ENCODE data around the gene MT1B. TPM values are rescaled to one million over a fixed set of nuclear protein-coding genes. Genes with fewer than 3 reads are reported as not detected.

The MT1B gene
- not detected for polyA plus RNA-seq (2012; ENCODE audit: insufficient read depth, insufficient read length, low read depth)

DNA sequence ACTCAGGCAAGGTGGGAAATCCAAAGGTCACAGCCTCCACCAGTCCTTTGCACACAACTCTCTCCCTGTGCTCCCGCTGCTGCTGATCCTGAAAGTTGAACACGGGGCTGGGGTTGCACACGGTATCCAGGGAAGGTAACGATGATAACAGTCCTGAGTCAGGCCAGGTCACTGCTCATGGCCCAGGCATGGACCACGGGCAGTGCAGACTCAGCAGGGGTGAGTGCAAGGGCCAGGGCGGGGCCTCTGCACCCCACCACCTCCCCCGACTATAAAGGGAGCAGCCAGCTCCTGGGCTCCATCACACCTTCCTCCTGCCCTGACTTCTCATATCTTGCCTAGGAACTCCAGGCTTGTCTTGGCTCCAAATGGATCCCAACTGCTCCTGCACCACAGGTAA lies at the start of gene MT1B:
MT1B (plus strand) TSS at position 301 of the 400 bp plus-strand sequence; CDS start at position 369, 68 bp downstream.
- no peak for TF ChIP-seq CTCF (IDR thresholded peaks at IDR 0.05; ENCODE audit: low read depth, low read length)
- Histone ChIP-seq H3K4me1 (no peaks in the 10 kb centered on the region), H3K36me3 (no peaks in the 10 kb centered on the region), H3K27me3 (peaks cover 12% of the 10 kb centered on the region), H3K4me3 (ENCODE audit: low read depth, low read length) (no peak within 1 kb of the TSS), H3K9me3 (no peaks in the 10 kb centered on the region)
- no peak for DNase-seq

GRCh38 chr16:56603589-56603988 lies 48.1 kb upstream of the MT1B start:
- Histone ChIP-seq H3K4me3 (ENCODE audit: low read depth, low read length) (no peak overlapping the region), H3K4me1 (peaks cover 3% of the 10 kb centered on the region; the same call in 1 of the 2 replicates), H3K27me3 (no peaks in the 10 kb centered on the region), H3K9me3 (no peaks in the 10 kb centered on the region), H3K36me3 (no peaks in the 10 kb centered on the region)
- peak; percentile 62 for TF ChIP-seq CTCF (IDR thresholded peaks at IDR 0.05; ENCODE audit: low read depth, low read length)
- DNase-seq = peak; percentile 52

DNA sequence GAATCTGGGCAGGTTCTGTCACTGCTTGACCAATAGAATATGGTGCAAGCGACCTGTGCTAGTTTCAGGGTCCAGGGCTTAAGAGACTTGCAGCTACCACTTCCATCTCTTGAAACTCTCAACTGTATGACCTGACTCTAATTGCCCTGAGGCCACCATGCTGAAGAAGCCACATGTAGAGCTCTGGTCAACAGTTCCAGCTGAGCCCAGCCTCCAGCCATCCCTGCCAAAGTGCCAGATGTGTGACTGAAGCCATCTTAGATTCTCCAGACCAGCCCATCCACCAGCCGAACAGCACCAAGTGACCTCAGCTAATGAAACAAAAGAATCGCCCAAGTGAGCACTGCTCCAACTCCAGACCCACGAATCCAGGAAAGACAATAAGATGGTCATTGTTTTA lies 46.7 kb upstream of the MT1B start:
- H3K9me3 ChIP-seq = no peaks in the 10 kb centered on the region
- no peak overlapping the region for H3K4me3 ChIP-seq (ENCODE audit: low read depth, low read length)
- no peaks in the 10 kb centered on the region for H3K36me3 ChIP-seq
- H3K4me1 ChIP-seq = peaks cover 3% of the 10 kb centered on the region; the same call in 1 of the 2 replicates
- no peaks in the 10 kb centered on the region for H3K27me3 ChIP-seq
- TF ChIP-seq CTCF (IDR thresholded peaks at IDR 0.05; ENCODE audit: low read depth, low read length) = no peak
- no peak for DNase-seq

DNA sequence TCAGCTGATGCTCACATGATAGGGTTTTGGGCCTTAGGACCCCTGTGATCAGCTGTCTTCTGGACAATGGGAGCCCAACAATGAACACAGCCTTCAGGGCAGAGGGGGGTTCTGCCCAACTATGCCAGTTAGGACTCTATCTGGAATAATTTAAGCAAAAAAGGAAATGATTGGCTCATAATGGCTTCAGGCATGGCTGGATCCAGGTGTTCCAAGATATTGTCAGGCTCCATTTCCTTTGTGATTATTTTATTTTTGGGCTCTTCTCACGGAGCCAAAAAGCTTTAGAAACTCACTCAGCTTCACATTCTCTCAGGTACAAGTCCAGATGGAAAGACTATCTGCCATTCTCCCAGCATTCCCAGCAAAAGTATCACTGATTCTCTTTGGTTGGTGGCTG lies 46.2 kb upstream of the MT1B start:
- Histone ChIP-seq H3K4me1 (peaks cover 3% of the 10 kb centered on the region; the same call in 1 of the 2 replicates), H3K9me3 (no peaks in the 10 kb centered on the region), H3K27me3 (no peaks in the 10 kb centered on the region), H3K36me3 (no peaks in the 10 kb centered on the region), H3K4me3 (ENCODE audit: low read depth, low read length) (no peak overlapping the region)
- TF ChIP-seq CTCF (IDR thresholded peaks at IDR 0.05; ENCODE audit: low read depth, low read length) = no peak
- no peak for DNase-seq

- H3K4me1 ChIP-seq = peaks cover 3% of the 10 kb centered on the region; the same call in 1 of the 2 replicates
- H3K27me3 ChIP-seq = no peaks in the 10 kb centered on the region
Observed at GRCh38 chr16:56606071-56606475, 45.6 kb upstream of the MT1B start.

More at GRCh38 chr16:56606071-56606475, 45.6 kb upstream of the MT1B start:
- Histone ChIP-seq H3K9me3 (no peaks in the 10 kb centered on the region), H3K4me3 (ENCODE audit: low read depth, low read length) (no peak overlapping the region), H3K36me3 (no peaks in the 10 kb centered on the region)
- DNase-seq = no peak
- TF ChIP-seq CTCF (IDR thresholded peaks at IDR 0.05; ENCODE audit: low read depth, low read length) = no peak
